Kidney (tissue), 14 donors: ENCODE results near the gene ZNF653. TPM values are rescaled to one million over a fixed set of nuclear protein-coding genes. Genes with fewer than 3 reads are reported as not detected.

Experiments used
- DNase-seq, 5 donors: peaks; one replicate each; pipeline ENCODE4 v3.0.0-alpha.2; 2013 to 2020
- FAIRE-seq: peaks from 2 replicates; lab custom pipeline; 2012; peaks lifted over from hg19 to GRCh38; lab: Jason Lieb, UNC
- H3K27ac ChIP-seq, 2 donors: one replicate each; pipeline ENCODE4 v1.7.0; 2013; ENCODE audit warnings: low read depth in 2 of 2, low read length in 2 of 2, inconsistent platforms in 1 of 2
- H3K27me3 ChIP-seq: one replicate; pipeline ENCODE4 v1.7.1; 2013; ENCODE audit warnings: low read length, inconsistent platforms; ENCODE audit not compliant: control insufficient read depth, insufficient read depth
- H3K36me3 ChIP-seq, 3 donors: one replicate each; pipeline versions ENCODE4 v1.7.0 to v1.7.1; 2013; ENCODE audit warnings: low read length in 3 of 3, control low read depth in 1 of 3, inconsistent platforms in 1 of 3; ENCODE audit not compliant: insufficient read depth in 3 of 3, control insufficient read depth in 2 of 3
- H3K4me1 ChIP-seq, 3 donors: one replicate each; pipeline versions ENCODE4 v1.7.0 to v1.7.1; 2013; ENCODE audit warnings: low read length in 3 of 3, inconsistent platforms in 1 of 3, low read depth in 1 of 3; ENCODE audit not compliant: control insufficient read depth in 2 of 3, insufficient read depth in 2 of 3
- H3K4me3 ChIP-seq, 3 donors: one replicate each; pipeline versions ENCODE4 v1.7.0 to v1.8.1; 2013; ENCODE audit warnings: low read length in 3 of 3, control low read depth in 1 of 3, inconsistent platforms in 1 of 3
- H3K9ac ChIP-seq, 3 donors: one replicate each; pipeline versions ENCODE4 v1.7.0 to v1.7.1; 2013; ENCODE audit warnings: low read length in 3 of 3, control low read depth in 1 of 3, inconsistent platforms in 1 of 3
- H3K9me3 ChIP-seq, 3 donors: one replicate each; pipeline versions ENCODE4 v1.7.0 to v1.7.1; 2013; ENCODE audit warnings: low read length in 3 of 3, control low read depth in 1 of 3, inconsistent platforms in 1 of 3; ENCODE audit not compliant: control insufficient read depth in 2 of 3, insufficient read depth in 1 of 3
- CTCF ChIP-seq: IDR thresholded peaks from 3 replicates; pipeline ENCODE4 v1.5.1; 2012; ENCODE audit warnings: mild to moderate bottlenecking, moderate library complexity, borderline replicate concordance; ENCODE audit not compliant: insufficient read depth; ENCODE audit errors: extremely low read depth
- intact Hi-C: fragments of 100-400 bp; cut with DNase I; formaldehyde crosslinking; loops from one replicate; pipeline ENCODE4 v1.11.1; 2022
- polyA plus RNA-seq: library from polyadenylated mRNA; stranded (reverse); fragments of 350-450 nt; fragmentation: Illumina TruSeq; extraction: RNeasy Lipid Tissue Mini Kit (QIAGEN cat#74804); gene quantifications from one replicate; pipeline ENCODE4 v1.2.3, GENCODE V29; 2014; ENCODE audit warnings: low read depth, low replicate concordance; ENCODE audit not compliant: insufficient read depth
- total RNA-seq: library from RNA; stranded (reverse); fragmentation: NEBNext Ultra II Directional; extraction: Animal tissue kit (Norgen Biotek cat#: 25700); gene quantifications from one replicate; pipeline ENCODE4 v1.2.1, GENCODE V29; 2021
- donor health status: control.
- donor health status: control.
- donor health status: control.
- donor health status: control.
- donor health status: control.
- donor health status: DM: yes; HTN: yes; CAD: no.
- donor health status: Normal renal cell carcinoma (clear cell type).

Gene ZNF653
- total and polyA plus RNA-seq, 2 donors from 2014 or later, result 10.8 to 11.5 TPM

- FAIRE-seq (no peak), DNase-seq (no peak)
- TF ChIP-seq CTCF, result no peak
- no peaks in the 10 kb centered on the region for H3K36me3 ChIP-seq
- H3K27me3 ChIP-seq, result no peaks in the 10 kb centered on the region
- no peak overlapping the region for H3K27ac ChIP-seq
- peaks cover 0 to 6% (median under 1%) of the 10 kb centered on the region in 3 donors for H3K4me1 ChIP-seq
- intact Hi-C loops, result no loop called here
- no peak overlapping the region for H3K4me3 ChIP-seq
- H3K9ac ChIP-seq, result no peak overlapping the region
- no peaks in the 10 kb centered on the region for H3K9me3 ChIP-seq
Observed at GRCh38 chr19:11540645-11541044, 35.0 kb upstream of the ZNF653 start.

- Histone ChIP-seq H3K4me3 (peak overlapping the region in 2 of 3 donors; percentile 32 to 39), H3K27ac (peak overlapping the region; percentile 6 to 47), H3K9ac (peak overlapping the region in 2 of 3 donors; percentile 23 to 46), H3K27me3 (no peaks in the 10 kb centered on the region), H3K36me3 (no peaks in the 10 kb centered on the region), H3K4me1 (peaks cover 0 to 8% (median 3%) of the 10 kb centered on the region in 3 donors), H3K9me3 (no peaks in the 10 kb centered on the region)
- DNase-seq (peak in 2 of 5 donors; percentile 24 to 65), FAIRE-seq (no peak)
- intact Hi-C loops, result no loop called here
- TF ChIP-seq CTCF, result no peak
Observed at GRCh38 chr19:11539495-11540365, 34.1 kb upstream of the ZNF653 start.

- Histone ChIP-seq H3K27me3 (no peaks in the 10 kb centered on the region), H3K4me1 (peaks cover 0 to 8% (median 3%) of the 10 kb centered on the region in 3 donors), H3K36me3 (no peaks in the 10 kb centered on the region), H3K9me3 (no peaks in the 10 kb centered on the region), H3K9ac (peak within 1 kb of the TSS in 2 of 3 donors; percentile 23 to 46), H3K4me3 (peak within 1 kb of the TSS in 2 of 3 donors; percentile 32 to 39), H3K27ac (peak within 1 kb of the TSS; percentile 71 to 75)
- DNase-seq, result peak in 4 of 5 donors; percentile 36 to 88 (median 56)
- FAIRE-seq, result no peak
- TF ChIP-seq CTCF, result no peak
- intact Hi-C loops, result no loop called here
Observed at GRCh38 chr19:11538232-11539036, 32.8 kb upstream of the ZNF653 start, which contains the start of gene CNN1. Gene CNN1 (plus strand): TSS chr19:11538851. CDS start chr19:11538928, 77 bp downstream.
